GM21390 (cell line): Measurements from ENCODE around the gene METTL3.

Experiments used
- ATAC-seq: cut with Tn5 transposase; IDR thresholded peaks from one replicate; pipeline ENCODE4 v1.9.1; 2021; ENCODE audit not compliant: unreplicated experiment

The METTL3 gene

DNA sequence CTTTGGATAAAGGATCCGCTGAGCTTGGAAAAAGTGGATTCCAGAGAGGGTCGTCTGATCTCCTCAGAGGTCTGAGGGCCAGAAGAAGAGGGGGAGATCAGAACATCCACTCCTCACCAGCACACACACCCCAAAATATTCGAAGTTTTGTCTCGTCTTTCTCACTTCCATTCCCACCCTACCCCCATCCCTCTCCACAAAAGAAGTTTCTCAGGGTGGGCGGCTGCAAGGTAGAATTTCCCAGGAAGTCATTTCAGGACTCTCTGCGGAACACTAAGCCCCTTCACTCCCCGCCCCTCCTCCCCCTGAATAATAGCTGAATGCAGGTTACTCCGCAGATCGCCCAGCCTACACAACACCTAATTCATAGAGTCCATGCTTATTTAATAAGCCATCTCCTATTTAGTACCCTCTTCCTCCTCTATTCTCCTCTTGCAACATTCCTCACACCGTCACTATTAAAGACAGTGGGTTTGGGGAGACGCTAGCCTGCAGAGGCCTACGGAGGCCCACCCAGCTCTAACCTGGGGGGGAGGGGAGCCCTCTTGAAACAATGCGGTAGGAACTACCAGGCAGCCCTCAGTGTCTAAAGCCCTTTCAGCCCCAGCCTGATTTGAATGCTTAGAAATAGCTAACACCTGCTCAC is 15.7 kb upstream of the METTL3 start:
- ATAC-seq = no peak

GRCh38 chr14:21525962-21526671 is 15.0 kb upstream of the METTL3 start, which contains the start of gene SALL2:
SALL2 (minus strand) TSS chr14:21526346; CDS start chr14:21526127, 219 bp downstream.
- ATAC-seq = peak; percentile 62

DNA sequence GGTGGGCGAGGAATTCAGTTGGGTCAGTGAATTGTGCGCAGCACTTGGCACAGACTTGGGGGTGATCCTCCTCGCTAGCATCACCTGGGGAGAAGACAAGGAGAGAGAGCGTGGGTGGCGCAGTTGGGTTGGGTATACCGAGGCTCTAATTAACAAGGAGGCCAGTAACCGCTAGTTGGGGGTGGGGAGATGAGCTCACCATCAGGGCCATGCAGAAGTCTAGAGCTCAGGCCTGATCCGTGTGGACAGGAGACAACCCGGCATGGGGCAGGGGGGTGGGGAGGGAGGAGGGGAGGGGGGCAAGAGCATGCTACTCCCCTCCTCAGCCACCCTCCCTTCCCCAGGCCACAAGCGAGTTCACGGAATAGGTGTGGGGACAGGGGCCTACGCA is 14.4 kb upstream of the METTL3 start:
- ATAC-seq = no peak

DNA sequence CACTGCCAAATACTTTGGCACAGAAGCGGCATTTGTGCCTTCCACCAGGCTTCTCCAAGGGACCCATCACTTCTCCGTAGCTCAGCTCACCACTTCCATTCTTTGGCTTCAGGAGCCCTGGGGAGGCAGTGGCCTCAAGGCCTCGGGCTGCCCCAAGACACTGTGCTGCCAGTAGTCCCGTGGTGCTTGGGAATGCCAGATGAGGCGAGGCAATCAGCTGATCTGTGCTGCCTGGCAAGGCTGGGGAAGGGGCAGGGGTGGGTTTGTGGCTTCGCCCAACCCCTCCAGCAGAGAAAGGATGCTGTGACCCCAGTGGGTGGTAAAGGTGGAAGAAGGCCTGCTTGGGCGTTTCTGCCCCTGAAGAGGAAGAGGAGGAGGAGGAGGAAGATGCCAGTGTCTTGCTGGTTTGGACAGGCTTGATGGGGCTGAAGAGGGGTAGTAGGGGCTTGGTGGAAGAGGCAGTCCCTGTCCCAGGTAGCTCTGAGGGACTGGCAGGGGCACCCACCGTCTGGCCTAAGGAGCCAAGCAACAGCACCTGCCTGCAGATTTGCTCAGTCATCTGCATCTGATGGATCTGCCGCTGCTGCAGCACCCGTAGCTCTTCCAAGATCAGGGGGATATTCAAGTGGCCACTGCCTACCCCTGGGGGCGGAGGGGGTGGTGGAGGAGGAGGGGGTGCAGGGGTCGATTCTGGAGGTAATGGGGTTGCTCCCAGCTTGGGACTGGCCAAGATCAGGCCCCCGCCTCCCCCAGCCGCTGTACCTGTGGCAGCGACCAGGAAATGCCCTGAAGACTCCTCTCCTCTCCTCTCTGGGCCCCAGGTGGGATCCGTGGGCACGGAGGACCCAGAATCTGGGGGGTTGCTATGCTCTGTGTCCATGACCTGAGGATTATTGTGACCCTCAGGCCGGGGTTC is 13.7 kb upstream of the METTL3 start:
- ATAC-seq = no peak

GRCh38 chr14:21523203-21523602 is 12.1 kb upstream of the METTL3 start:
- ATAC-seq = no peak

- no peak for ATAC-seq
Measured at GRCh38 chr14:21521501-21521900, 10.4 kb upstream of the METTL3 start.

DNA sequence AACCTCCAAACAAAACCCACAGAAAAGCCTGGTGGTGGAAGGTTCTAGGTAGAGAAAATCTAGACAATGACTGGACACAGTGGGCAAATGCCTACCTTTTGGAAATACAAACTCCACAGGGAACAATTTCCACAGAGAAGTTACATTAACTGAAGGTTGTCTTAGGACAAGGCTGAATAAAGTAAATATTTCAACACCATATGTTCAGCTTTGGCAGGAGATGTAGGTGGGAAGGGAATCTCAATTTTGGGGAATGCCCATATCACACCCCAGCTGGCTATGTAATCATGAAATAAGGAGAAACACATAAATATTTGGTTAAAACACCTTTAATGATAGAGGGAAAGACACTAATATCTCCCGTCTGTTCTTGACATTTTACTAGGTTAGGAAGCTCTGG is 9.6 kb upstream of the METTL3 start:
- no peak for ATAC-seq

- ATAC-seq = no peak
Measured at GRCh38 chr14:21518725-21519124, 7.6 kb upstream of the METTL3 start.

GRCh38 chr14:21514341-21514740 is 3.2 kb upstream of the METTL3 start:
- no peak for ATAC-seq

- ATAC-seq = no peak
Measured at GRCh38 chr14:21509432-21510143, 1.6 kb downstream of the METTL3 start.

DNA sequence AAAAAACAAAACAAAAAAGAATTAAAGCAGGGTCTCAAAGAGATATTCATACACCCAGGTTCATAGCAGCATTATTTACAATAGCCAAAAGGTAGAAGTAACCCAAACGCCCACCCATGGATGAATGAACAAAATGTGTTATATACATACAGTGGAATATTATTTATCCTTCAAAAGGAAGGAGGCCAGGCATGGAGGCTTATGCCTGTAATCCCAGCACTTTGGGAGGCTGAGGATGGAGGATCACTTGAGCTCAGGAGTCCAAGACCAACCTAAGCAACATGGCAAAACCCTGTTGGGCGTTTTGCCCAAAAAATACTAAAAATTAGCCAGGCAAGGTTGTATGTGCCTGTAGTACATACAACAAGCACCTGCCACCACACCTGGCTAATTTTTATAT is 4.6 kb downstream of the METTL3 start:
- no peak for ATAC-seq

DNA sequence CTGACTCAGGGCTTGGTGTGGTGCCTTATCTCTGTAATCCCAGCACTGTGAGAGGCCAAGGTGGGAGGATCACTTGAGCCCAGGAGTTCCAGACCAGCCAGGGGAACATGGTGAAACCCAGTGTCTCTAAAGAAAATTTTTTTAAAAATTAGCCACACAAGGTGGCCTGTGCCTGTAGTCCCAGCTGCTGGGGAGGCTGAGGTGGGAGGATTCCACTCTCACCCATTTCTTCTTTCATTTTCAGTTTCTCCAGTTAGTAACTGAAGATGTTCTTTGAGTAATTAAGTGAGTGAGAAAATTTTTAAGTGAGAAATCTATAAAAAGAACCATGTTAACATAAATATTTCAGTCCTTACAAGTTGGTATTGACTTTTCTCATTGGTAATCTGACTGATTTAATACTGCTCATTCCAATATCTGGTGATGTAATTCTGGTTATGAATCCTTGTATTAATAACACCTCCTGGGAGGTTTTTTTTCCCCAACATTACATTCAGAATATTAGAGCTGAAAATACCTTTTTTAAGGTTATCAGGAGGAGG is 6.1 kb downstream of the METTL3 start:
- ATAC-seq = peak; percentile 75

DNA sequence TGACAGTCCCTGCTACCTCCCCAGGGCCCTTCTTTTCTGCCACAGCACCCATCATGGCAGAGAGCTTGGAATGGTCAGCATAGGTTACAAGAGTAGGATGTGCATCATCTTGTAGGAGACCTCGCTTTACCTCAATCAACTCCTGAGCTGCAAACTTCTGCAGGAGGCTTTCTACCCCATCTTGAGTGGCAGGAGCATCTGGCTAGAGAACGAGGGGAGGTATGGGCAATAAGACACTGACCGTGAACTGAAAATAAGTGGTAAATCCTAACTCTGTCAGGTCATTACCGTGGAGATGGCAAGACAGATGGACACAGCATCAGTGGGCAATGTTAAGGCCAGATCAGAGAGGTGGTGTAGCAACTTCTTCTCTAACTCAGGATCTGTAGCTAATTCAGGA is 7.8 kb downstream of the METTL3 start:
- ATAC-seq = no peak

DNA sequence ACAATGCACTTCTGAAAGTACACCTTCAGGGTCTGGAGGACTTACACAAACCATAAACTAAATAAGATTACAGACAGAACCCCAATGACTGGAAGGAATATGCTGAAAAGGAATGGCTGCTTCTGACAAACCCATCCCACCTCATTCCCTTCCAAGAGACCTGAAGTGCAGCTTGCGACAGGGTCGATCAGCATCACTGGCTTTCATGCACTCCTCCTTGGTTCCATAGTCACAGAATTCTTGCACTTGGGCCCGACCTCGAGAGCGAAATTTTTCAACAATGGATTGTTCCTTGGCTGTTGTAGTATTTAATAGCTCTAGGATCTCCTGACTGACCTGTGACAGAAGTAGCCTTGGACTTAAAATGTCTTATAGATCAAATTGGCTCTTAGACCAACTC is 9.6 kb downstream of the METTL3 start:
- no peak for ATAC-seq

DNA sequence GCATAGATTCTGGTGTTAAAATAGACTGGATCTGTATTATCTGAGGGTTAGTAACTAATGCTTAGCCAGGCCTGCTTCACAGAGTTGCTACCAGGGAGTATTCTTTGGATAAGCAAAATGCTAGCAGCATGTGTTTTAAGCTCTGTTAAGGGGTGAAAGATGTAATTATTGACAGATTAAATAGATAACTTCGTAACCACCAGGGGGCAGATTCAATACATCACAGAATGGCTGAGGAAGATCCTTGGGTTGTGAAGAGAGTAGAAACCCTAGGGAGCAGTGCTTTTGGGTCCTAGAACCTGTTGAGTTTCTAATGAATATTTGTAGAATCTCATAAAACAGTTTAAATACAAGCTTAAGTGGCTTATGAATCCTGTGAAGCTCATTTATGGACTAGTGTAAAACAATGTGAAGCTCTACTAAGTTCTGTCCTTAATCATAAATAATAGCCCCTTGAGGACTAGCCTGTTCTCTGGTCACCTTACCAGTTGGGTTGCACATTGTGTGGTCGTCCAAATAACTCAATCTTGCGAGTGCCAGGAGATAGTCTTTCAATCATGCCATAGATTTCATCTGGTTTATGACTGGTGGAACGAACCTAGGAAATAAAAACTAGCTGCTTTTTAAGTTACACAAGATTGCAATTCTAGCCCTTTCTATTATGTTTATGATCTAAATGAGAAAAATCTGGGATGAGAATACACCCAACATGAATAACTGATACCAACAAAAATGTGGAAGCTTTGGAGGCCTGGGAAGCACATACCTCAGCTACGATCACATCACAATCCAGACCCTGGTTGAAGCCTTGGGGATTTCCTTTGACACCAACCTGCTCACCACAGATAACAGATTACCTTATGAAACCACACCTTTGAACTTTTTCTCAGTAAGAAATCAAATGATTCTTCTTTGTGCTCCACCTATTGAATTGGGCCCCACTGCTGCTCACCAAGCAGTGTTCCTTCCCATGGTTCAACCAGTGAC is 12.3 kb downstream of the METTL3 start:
- no peak for ATAC-seq

GRCh38 chr14:21496453-21496852 is 14.7 kb downstream of the METTL3 start:
- ATAC-seq = no peak

DNA sequence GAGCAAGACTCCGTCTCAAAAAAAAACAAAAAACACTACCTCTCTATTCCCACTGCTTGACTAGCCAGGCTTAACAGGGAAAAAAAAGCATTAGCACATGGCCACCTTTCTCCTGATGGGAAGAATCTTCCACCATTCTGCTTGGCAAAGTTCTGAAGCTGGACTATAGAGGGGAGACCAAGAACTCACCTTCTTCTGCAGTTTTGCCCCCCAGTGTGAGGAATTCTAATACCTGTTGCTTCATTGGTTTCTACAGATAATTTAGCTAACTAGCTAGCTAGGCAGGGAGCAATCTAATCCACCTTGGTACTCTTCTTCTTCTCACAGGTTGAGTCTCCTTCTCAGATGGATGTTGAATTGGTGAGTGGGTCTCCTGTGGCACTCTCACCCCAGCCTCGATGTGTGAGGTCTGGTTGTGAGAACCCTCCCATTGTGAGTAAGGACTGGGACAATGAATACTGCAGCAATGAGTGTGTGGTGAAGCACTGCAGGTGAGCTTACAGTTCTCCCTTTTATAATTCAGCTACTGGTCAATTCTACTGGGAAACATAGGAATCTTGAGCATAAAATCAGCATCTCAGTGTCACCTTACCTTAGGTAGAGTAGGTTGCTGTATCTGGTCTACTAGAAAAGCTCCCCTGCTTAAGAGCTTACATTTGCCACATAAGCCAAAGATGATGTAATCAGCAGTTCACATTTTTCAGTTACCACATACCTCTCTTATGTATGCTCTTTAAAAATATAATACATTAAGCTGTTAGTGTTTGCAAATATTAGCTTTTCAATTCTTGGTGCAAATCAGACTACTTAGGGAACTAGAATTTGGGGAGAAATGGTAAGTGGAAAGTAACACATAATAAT is 16.0 kb downstream of the METTL3 start:
- no peak for ATAC-seq

DNA sequence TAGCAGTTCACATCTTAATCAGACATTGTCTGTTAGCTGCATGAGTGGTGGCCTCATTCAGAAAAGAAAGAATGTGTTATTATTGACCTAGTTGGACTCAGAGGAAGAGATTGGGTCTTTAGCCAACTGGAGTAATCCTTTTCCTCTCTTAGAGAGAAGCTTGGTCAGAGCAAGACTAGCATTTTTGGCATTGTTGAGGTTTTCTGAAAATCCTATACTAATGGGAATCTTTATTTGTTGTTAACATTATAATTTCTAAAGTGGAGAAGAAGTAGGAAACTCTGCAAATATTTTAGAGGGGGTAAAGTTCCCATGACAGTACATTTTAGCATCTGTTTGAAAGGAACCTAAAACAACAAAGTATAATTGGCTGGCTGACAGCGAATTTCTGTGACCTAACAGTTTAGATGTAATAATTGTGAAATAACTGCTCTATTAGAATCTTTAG is 24.5 kb downstream of the METTL3 start:
- no peak for ATAC-seq
